IMR-90 (cell line): ENCODE data around the gene PDE5A. TPM values are rescaled to one million over a fixed set of nuclear protein-coding genes. Genes with fewer than 3 reads are reported as not detected.
"Not testable (repeated sequence)": the region's sequence is repeated elsewhere in the genome, so short reads cannot be mapped to it uniquely, and the experiment has no call there.

Source experiments
- ATAC-seq: fragments of 200-7000 bp; cut with Tn5 transposase; 2 replicates; pipeline ENCODE4 v1.9.1; 2020; ENCODE audit warnings: low read depth, mild to moderate bottlenecking, moderate library complexity
- BruUV-seq: library from RNA; stranded (reverse); fragments of 400-500 nt; replicated peaks from 2 replicates; lab custom pipeline; 2021; lab: Mats Ljungman, UMichigan
- CTCF ChIA-PET: fragments of 300-600 bp; formaldehyde crosslinking; extraction: SDS; loops from one replicate; lab custom pipeline; 2021; ENCODE audit warnings: antibody characterized with exemption; lab: Yijun Ruan, JAX
- POLR2A ChIA-PET: fragments of 300-600 bp; sonication (Branson Sonifier 250); formaldehyde crosslinking; loops from one replicate; lab custom pipeline; 2022; ENCODE audit warnings: antibody characterized with exemption; ENCODE audit not compliant: unreplicated experiment; lab: Charles Lee
- DNase-seq: peaks from one replicate; pipeline ENCODE4 v3.0.0; 2013
- H2AFZ ChIP-seq: replicated peaks from 2 replicates; pipeline ENCODE3; 2013; ENCODE audit warnings: low read length, mild to moderate bottlenecking; ENCODE audit not compliant: poor library complexity
- H2AK5ac ChIP-seq: 2 replicates; pipeline ENCODE4 v1.6.1; 2013; ENCODE audit warnings: low read depth, low read length, inconsistent platforms
- H2AK9ac ChIP-seq: replicated peaks from 2 replicates; pipeline ENCODE3; 2013; ENCODE audit warnings: mild to moderate bottlenecking, low read depth, low read length, moderate library complexity; ENCODE audit not compliant: poor library complexity
- H2BK120ac ChIP-seq: 2 replicates; pipeline ENCODE4 v1.6.1; 2013; ENCODE audit warnings: low read depth, low read length, inconsistent platforms
- H2BK15ac ChIP-seq: 3 replicates; pipeline ENCODE4 v1.6.1; 2013; ENCODE audit warnings: low read depth, low read length, inconsistent platforms
- H2BK20ac ChIP-seq: 2 replicates; pipeline ENCODE4 v1.6.1; 2013; ENCODE audit warnings: low read depth, mild to moderate bottlenecking, inconsistent platforms, low read length, moderate library complexity
- H2BK5ac ChIP-seq: 2 replicates; pipeline ENCODE4 v1.6.1; 2013; ENCODE audit warnings: mild to moderate bottlenecking, low read depth, low read length, inconsistent platforms; ENCODE audit not compliant: poor library complexity, severe bottlenecking
- H3K14ac ChIP-seq: replicated peaks from 2 replicates; pipeline ENCODE4 v1.6.1; 2013; ENCODE audit warnings: low read depth, low read length, inconsistent platforms
- H3K18ac ChIP-seq: 2 replicates; pipeline ENCODE4 v1.6.1; 2013; ENCODE audit warnings: low read depth, low read length, control low read depth
- H3K23ac ChIP-seq: 2 replicates; pipeline ENCODE4 v1.6.1; 2013; ENCODE audit warnings: low read depth, low read length, inconsistent platforms
- H3K27ac ChIP-seq: 2 replicates; pipeline ENCODE4 v1.5.1; 2013; ENCODE audit warnings: mild to moderate bottlenecking, control low read depth, low read length; ENCODE audit not compliant: insufficient read depth
- H3K27me3 ChIP-seq: 2 replicates; pipeline ENCODE4 v1.6.1; 2013; ENCODE audit warnings: low read length; ENCODE audit not compliant: control insufficient read depth, insufficient read depth
- H3K36me3 ChIP-seq: 2 replicates; pipeline ENCODE4 v1.6.1; 2013; ENCODE audit warnings: low read length, mixed read lengths; ENCODE audit not compliant: control insufficient read depth, insufficient read depth
- H3K4ac ChIP-seq: 2 replicates; pipeline ENCODE4 v1.6.1; 2013; ENCODE audit warnings: low read depth, low read length, inconsistent platforms
- H3K4me1 ChIP-seq: 2 replicates; pipeline ENCODE4 v1.6.1; 2013; ENCODE audit warnings: low read length, mixed read lengths; ENCODE audit not compliant: control insufficient read depth, insufficient read depth
- H3K4me2 ChIP-seq: 2 replicates; pipeline ENCODE4 v1.6.1; 2013; ENCODE audit warnings: low read depth, mild to moderate bottlenecking, control low read depth, low read length, moderate library complexity
- H3K4me3 ChIP-seq: 2 replicates; pipeline ENCODE4 v1.5.1; 2013; ENCODE audit warnings: low read depth, mild to moderate bottlenecking, control low read depth, low read length, moderate library complexity; ENCODE audit not compliant: insufficient read depth
- H3K56ac ChIP-seq: 2 replicates; pipeline ENCODE4 v1.6.1; 2013; ENCODE audit warnings: low read length, inconsistent platforms; ENCODE audit not compliant: insufficient read depth; ENCODE audit errors: extremely low read depth
- H3K79me1 ChIP-seq, 2 experiments: 2 replicates each; pipeline ENCODE4 v1.6.1; 2013; ENCODE audit warnings: low read length in 2 of 2, inconsistent platforms in 1 of 2, low read depth in 1 of 2
- H3K9ac ChIP-seq: 2 replicates; pipeline ENCODE4 v1.6.1; 2013; ENCODE audit warnings: low read depth, low read length, control low read depth
- H3K9me1 ChIP-seq: 2 replicates; pipeline ENCODE4 v1.6.1; 2013; ENCODE audit warnings: low read length, inconsistent platforms; ENCODE audit not compliant: insufficient read depth
- H3K9me3 ChIP-seq: 2 replicates; pipeline ENCODE4 v1.6.1; 2013; ENCODE audit warnings: low read length; ENCODE audit not compliant: control insufficient read depth, insufficient read depth
- H4K20me1 ChIP-seq: 2 replicates; pipeline ENCODE4 v1.6.1; 2013; ENCODE audit warnings: low read length, inconsistent platforms; ENCODE audit not compliant: insufficient read depth
- H4K5ac ChIP-seq: 2 replicates; pipeline ENCODE4 v1.6.1; 2013; ENCODE audit warnings: mild to moderate bottlenecking, low read depth, low read length, control low read depth
- H4K8ac ChIP-seq, 2 experiments: 2 replicates each; pipeline ENCODE4 v1.6.1; 2013; ENCODE audit warnings: low read depth in 2 of 2, low read length in 2 of 2, control low read depth in 1 of 2, inconsistent platforms in 1 of 2
- H4K91ac ChIP-seq: 2 replicates; pipeline ENCODE4 v1.6.1; 2013; ENCODE audit warnings: low read depth, low read length, inconsistent platforms; ENCODE audit not compliant: insufficient read depth
- WGBS, 2 experiments: methylation state at CpG; one replicate each; pipeline versions ENCODE4 v1.1.5 to v1.1.7; 2013; ENCODE audit warnings: missing lambda C conversion rate in 2 of 2; ENCODE audit not compliant: insufficient read length in 1 of 2; ENCODE audit errors: extremely low coverage in 2 of 2; 5-methylcytosine and 5-hydroxymethylcytosine counted together
- dilution Hi-C: fragments of 300-500 bp; cut with HindIII; formaldehyde crosslinking; loops from one replicate; pipeline ENCODE4 v1.14.3; 2018; ENCODE audit warnings: low sequenced_read_pairs; ENCODE audit not compliant: unreplicated experiment
- in situ Hi-C: fragments of 300-500 bp; cut with MboI; formaldehyde crosslinking; loops from 3 replicates; pipeline ENCODE4 v1.14.3; 2019; ENCODE audit warnings: low sequenced_read_pairs, inconsistent platforms, mixed read lengths
- intact Hi-C: fragments of 100-400 bp; cut with micrococcal nuclease; formaldehyde crosslinking; loops from 2 replicates; pipeline ENCODE4 v1.10.0; 2022
- microRNA-seq, 2 experiments: library from miRNA; stranded (forward) in 1 of 2; unstranded in 1 of 2; fragments of 10-50 nt in 1 of 2; fragments of <30 nt in 1 of 2; gene quantifications in 1 of 2; microRNA quantifications in 1 of 2; one replicate each; pipeline versions ENCODE3 to v1.1.0; 2013 to 2020; ENCODE audit not compliant: insufficient read depth in 1 of 2, insufficient read length in 1 of 2, unreplicated experiment in 1 of 2
- polyA plus RNA-seq, 3 experiments: library from polyadenylated mRNA; depleted of rRNA; stranded (reverse); fragments of >200 nt; gene quantifications; 2 replicates each; pipeline ENCODE4 v1.2.3, GENCODE V29; 2012; ENCODE audit warnings: low replicate concordance in 1 of 3
- small RNA-seq, 5 experiments: library from RNA; depleted of rRNA; stranded (forward); fragments of <200 nt; gene quantifications; one replicate each; pipeline ENCODE3, GENCODE V24; 2012
- total RNA-seq: library from RNA; depleted of rRNA; stranded (reverse); fragments of >200 nt; gene quantifications from 2 replicates; pipeline ENCODE4 v1.2.3, GENCODE V29; 2012

The PDE5A gene
- total and polyA plus RNA-seq, 2 of the 4 experiments (the other 2 are of a cell fraction), result 101 to 770 TPM

- H4K20me1 ChIP-seq, H3K27me3 ChIP-seq, H3K79me1 ChIP-seq, DNase-seq, H2BK15ac ChIP-seq, POLR2A ChIA-PET, H3K9me3 ChIP-seq, H2AK5ac ChIP-seq, BruUV-seq, H3K4me3 ChIP-seq, in situ Hi-C loops, H2BK120ac ChIP-seq, H3K27ac ChIP-seq, ATAC-seq, H3K4me1 ChIP-seq, H3K23ac ChIP-seq, H3K9ac ChIP-seq, H2AK9ac ChIP-seq, H2BK20ac ChIP-seq, H4K91ac ChIP-seq, CTCF ChIA-PET, H3K4me2 ChIP-seq, H3K18ac ChIP-seq, H4K8ac ChIP-seq, H3K4ac ChIP-seq, H3K9me1 ChIP-seq, H4K5ac ChIP-seq, H2AFZ ChIP-seq, H3K36me3 ChIP-seq, H3K56ac ChIP-seq, H2BK5ac ChIP-seq, H3K14ac ChIP-seq, dilution Hi-C loops: not testable (repeated sequence)
- intact Hi-C loops, result loop anchor here (5.0 kb wide), 1 partner anchor 468 kb away; no protein-coding TSS in a partner anchor
- WGBS, 2 experiments, result no CpG with 5 or more reads among the region's 6 CpGs
Measured at GRCh38 chr4:119449851-119450250, 178.8 kb downstream of the PDE5A start.

Small RNAs within 50 kb of the gene (microRNA-seq; reads per million reads assigned to microRNA genes)
- gene RF00614 (ENCODE audit: insufficient read depth, insufficient read length), result not detected

Small RNAs within 50 kb of the gene (small RNA-seq; reads per million reads assigned to genes)
- gene RF00614, result 0 reads per million in 5 experiments
